ENCODE data around the gene GABRB3.

DNA sequence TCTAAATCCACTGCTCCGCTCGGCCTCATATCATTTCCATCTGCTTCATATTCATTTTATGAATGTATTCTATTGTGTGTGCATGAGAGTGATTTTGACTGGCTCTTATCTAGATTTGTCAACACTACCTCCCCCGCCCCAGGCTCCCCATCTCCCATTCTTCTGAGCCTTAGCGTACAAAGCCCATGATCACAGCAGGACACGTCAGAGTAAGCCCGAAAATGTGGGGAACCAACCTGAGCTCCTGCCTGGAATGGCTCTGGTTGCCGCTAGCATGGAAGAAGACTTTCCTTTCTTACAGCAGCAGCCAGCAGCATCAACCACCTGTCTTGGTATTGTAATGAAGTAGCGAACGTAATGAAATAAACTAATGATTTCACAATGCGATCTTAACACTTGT is 61.4 kb downstream of the GABRB3 start:
- TF ChIP-seq, protein P1, sequence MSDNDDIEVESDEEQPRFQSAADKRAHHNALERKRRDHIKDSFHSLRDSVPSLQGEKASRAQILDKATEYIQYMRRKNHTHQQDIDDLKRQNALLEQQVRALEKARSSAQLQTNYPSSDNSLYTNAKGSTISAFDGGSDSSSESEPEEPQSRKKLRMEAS (IDR thresholded peaks at IDR 0.05; ENCODE audit: insufficient read depth, insufficient read length), result no peak
- TF ChIP-seq MYC (IDR thresholded peaks at IDR 0.05; ENCODE audit: low read depth, low read length), result no peak
- TF ChIP-seq EZH2 (IDR thresholded peaks at IDR 0.05; ENCODE audit: borderline replicate concordance, low read depth, low read length, severe bottlenecking), result no peak
- TF ChIP-seq, protein P2, sequence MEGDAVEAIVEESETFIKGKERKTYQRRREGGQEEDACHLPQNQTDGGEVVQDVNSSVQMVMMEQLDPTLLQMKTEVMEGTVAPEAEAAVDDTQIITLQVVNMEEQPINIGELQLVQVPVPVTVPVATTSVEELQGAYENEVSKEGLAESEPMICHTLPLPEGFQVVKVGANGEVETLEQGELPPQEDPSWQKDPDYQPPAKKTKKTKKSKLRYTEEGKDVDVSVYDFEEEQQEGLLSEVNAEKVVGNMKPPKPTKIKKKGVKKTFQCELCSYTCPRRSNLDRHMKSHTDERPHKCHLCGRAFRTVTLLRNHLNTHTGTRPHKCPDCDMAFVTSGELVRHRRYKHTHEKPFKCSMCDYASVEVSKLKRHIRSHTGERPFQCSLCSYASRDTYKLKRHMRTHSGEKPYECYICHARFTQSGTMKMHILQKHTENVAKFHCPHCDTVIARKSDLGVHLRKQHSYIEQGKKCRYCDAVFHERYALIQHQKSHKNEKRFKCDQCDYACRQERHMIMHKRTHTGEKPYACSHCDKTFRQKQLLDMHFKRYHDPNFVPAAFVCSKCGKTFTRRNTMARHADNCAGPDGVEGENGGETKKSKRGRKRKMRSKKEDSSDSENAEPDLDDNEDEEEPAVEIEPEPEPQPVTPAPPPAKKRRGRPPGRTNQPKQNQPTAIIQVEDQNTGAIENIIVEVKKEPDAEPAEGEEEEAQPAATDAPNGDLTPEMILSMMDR (IDR thresholded peaks at IDR 0.05; ENCODE audit: extremely low read depth in 1 of 2, insufficient read depth in 1 of 2, low read depth in 1 of 2, low read length in 2 of 2), result no peak
- no peak for TF ChIP-seq JUN (IDR thresholded peaks at IDR 0.05; ENCODE audit: borderline replicate concordance, insufficient read depth, insufficient read length, low read depth)
- no peak for TF ChIP-seq POLR2AphosphoS5 (IDR thresholded peaks at IDR 0.05; ENCODE audit: insufficient read depth, low read depth, low read length)

Data from endothelial cell of umbilical vein (primary cell).